Inflammatory macrophage treated with lipopolysaccharide for 4 hours (primary cell): ENCODE measurements around the gene KIF21B.
A peak's percentile ranks its signal among the peaks of the same experiment; 100 is the strongest.
"Not testable (repeated sequence)": the region's sequence is repeated elsewhere in the genome, so short reads cannot be mapped to it uniquely, and the experiment has no call there.

Experiments used
- DNase-seq: peaks from one replicate; pipeline ENCODE4 v3.0.0-alpha.2; 2020

The KIF21B gene

GRCh38 chr1:200969726-200970561, 53.6 kb downstream of the KIF21B start:
- DNase-seq, result no peak

- DNase-seq, result no peak
Observed at GRCh38 chr1:200968469-200969410, 54.8 kb downstream of the KIF21B start.

GRCh38 chr1:200967693-200968468, 55.6 kb downstream of the KIF21B start:
- no peak for DNase-seq

GRCh38 chr1:200966934-200967333, 56.6 kb downstream of the KIF21B start:
- no peak for DNase-seq

GRCh38 chr1:200965111-200965805, 58.3 kb downstream of the KIF21B start:
- no peak for DNase-seq

GRCh38 chr1:200963888-200964287, 59.6 kb downstream of the KIF21B start:
- not testable (repeated sequence) for DNase-seq

GRCh38 chr1:200963076-200963475, 60.4 kb downstream of the KIF21B start:
- no peak for DNase-seq

GRCh38 chr1:200962631-200963030, 60.9 kb downstream of the KIF21B start:
- DNase-seq, result no peak

GRCh38 chr1:200962151-200962550, 61.4 kb downstream of the KIF21B start:
- not testable (repeated sequence) for DNase-seq

- no peak for DNase-seq
Observed at GRCh38 chr1:200960948-200961340, 62.6 kb downstream of the KIF21B start.

GRCh38 chr1:200960236-200960947, 63.1 kb downstream of the KIF21B start:
- no peak for DNase-seq

GRCh38 chr1:200959411-200959921, 64.0 kb downstream of the KIF21B start:
- no peak for DNase-seq

- DNase-seq, result no peak
Observed at GRCh38 chr1:200958597-200958996, 64.9 kb downstream of the KIF21B start.

GRCh38 chr1:200954434-200954833, 69.1 kb downstream of the KIF21B start:
- no peak for DNase-seq

GRCh38 chr1:200951016-200951415, 72.5 kb downstream of the KIF21B start:
- DNase-seq, result no peak

- no peak for DNase-seq
Observed at GRCh38 chr1:200949626-200950025, 73.9 kb downstream of the KIF21B start.

GRCh38 chr1:200947059-200947566, 76.4 kb downstream of the KIF21B start:
- DNase-seq, result no peak

GRCh38 chr1:200945111-200945510, 78.4 kb downstream of the KIF21B start:
- DNase-seq, result no peak

GRCh38 chr1:200938955-200939354, 84.6 kb downstream of the KIF21B start:
- peak; percentile 89 for DNase-seq

- not testable (repeated sequence) for DNase-seq
Observed at GRCh38 chr1:200935286-200935962, 88.1 kb downstream of the KIF21B start.
